Hepatocyte (in vitro differentiated cells): ENCODE measurements around the gene WDR1. TPM values are rescaled to one million over a fixed set of nuclear protein-coding genes. Genes with fewer than 3 reads are reported as not detected.

Experiments used
- DNase-seq: peaks from one replicate; pipeline ENCODE4 v3.0.0-alpha.2; 2016; ENCODE audit warnings: low spot score
- H2AFZ ChIP-seq: fragments of 200-600 bp; sonication (generic); 2 replicates; pipeline ENCODE4 v1.6.0; 2016; ENCODE audit warnings: antibody characterized with exemption, mild to moderate bottlenecking
- H3K27ac ChIP-seq: fragments of 200-600 bp; sonication (generic); 2 replicates; pipeline ENCODE4 v1.5.1; 2016; ENCODE audit warnings: mild to moderate bottlenecking
- H3K27me3 ChIP-seq: fragments of 200-600 bp; sonication (generic); 2 replicates; pipeline ENCODE4 v1.6.1; 2016
- H3K36me3 ChIP-seq: fragments of 200-600 bp; sonication (generic); replicated peaks from 2 replicates; pipeline ENCODE4 v1.5.1; 2016; ENCODE audit warnings: low read depth; ENCODE audit not compliant: insufficient read depth
- H3K4me1 ChIP-seq: fragments of 200-600 bp; sonication (generic); 2 replicates; pipeline ENCODE4 v1.5.1; 2016; ENCODE audit warnings: mild to moderate bottlenecking, moderate library complexity; ENCODE audit not compliant: insufficient read depth
- H3K4me2 ChIP-seq: fragments of 200-600 bp; sonication (generic); 2 replicates; pipeline ENCODE4 v1.6.0; 2016
- H3K4me3 ChIP-seq: fragments of 200-600 bp; sonication (generic); 2 replicates; pipeline ENCODE4 v1.5.1; 2016; ENCODE audit warnings: mild to moderate bottlenecking
- H3K79me2 ChIP-seq: fragments of 200-600 bp; sonication (generic); 2 replicates; pipeline ENCODE4 v1.6.0; 2017; ENCODE audit warnings: mild to moderate bottlenecking
- H3K9me2 ChIP-seq: fragments of 200-600 bp; sonication (generic); replicated peaks from 2 replicates; pipeline ENCODE4 v1.6.0; 2017; ENCODE audit warnings: mild to moderate bottlenecking; ENCODE audit not compliant: insufficient read depth
- H3K9me3 ChIP-seq: fragments of 200-600 bp; sonication (generic); 2 replicates; pipeline ENCODE4 v1.5.1; 2016; ENCODE audit warnings: low read depth, mild to moderate bottlenecking
- H4K20me1 ChIP-seq: fragments of 200-600 bp; sonication (generic); 2 replicates; pipeline ENCODE4 v1.6.0; 2016; ENCODE audit warnings: mild to moderate bottlenecking; ENCODE audit not compliant: insufficient read depth, poor library complexity, severe bottlenecking
- CTCF ChIP-seq: fragments of 200-600 bp; sonication (generic); IDR thresholded peaks from 2 replicates; pipeline ENCODE4 v1.5.1; 2016; ENCODE audit warnings: antibody characterized with exemption, mild to moderate bottlenecking; ENCODE audit not compliant: poor library complexity
- EZH2 ChIP-seq: fragments of 200-600 bp; sonication (generic); IDR thresholded peaks from 2 replicates; pipeline ENCODE4 v1.6.1; 2016; ENCODE audit warnings: antibody characterized with exemption, mild to moderate bottlenecking, borderline replicate concordance
- EZH2phosphoT487 ChIP-seq: fragments of 200-600 bp; sonication (generic); IDR thresholded peaks from one replicate; pipeline ENCODE4 v1.6.1; 2018; ENCODE audit warnings: antibody characterized with exemption, mild to moderate bottlenecking, low read depth, moderate library complexity; ENCODE audit not compliant: unreplicated experiment, severe bottlenecking
- WGBS: methylation state at CpG from one replicate; pipeline ENCODE4 v1.1.6; 2016; ENCODE audit warnings: low lambda C conversion rate; ENCODE audit errors: missing lambda C conversion rate; 5-methylcytosine and 5-hydroxymethylcytosine counted together
- polyA plus RNA-seq: library from polyadenylated mRNA; unstranded; fragments of >200 nt; fragmentation: Nextera tagmentation; extraction: Ambion mirVana; gene quantifications from 2 replicates; pipeline ENCODE4 v1.2.1, GENCODE V29; 2016
- total RNA-seq: library from RNA; depleted of rRNA; stranded (reverse); fragments of >200 nt; gene quantifications from 2 replicates; pipeline ENCODE4 v1.2.3, GENCODE V29; 2014

Gene WDR1
- total and polyA plus RNA-seq, 2 experiments from 2014 or later, result 176 to 179 TPM

GRCh38 chr4:10160281-10160856 lies 43.8 kb upstream of the WDR1 start:
- H3K4me1 ChIP-seq, result peaks cover 16% of the 10 kb centered on the region
- no peak overlapping the region for H3K27ac ChIP-seq
- TF ChIP-seq CTCF (peak; percentile 49), EZH2 (no peak), EZH2phosphoT487 (no peak)
- no peaks in the 10 kb centered on the region for H3K27me3 ChIP-seq
- H3K79me2 ChIP-seq, result no peaks in the 10 kb centered on the region
- 67% methylated on average over 7 of the region's 7 CpGs for whole genome bisulfite sequencing
- peak; percentile 42 for DNase-seq
- no peaks in the 10 kb centered on the region for H3K9me2 ChIP-seq
- H3K9me3 ChIP-seq, result no peaks in the 10 kb centered on the region
- no peak overlapping the region for H2AFZ ChIP-seq
- H4K20me1 ChIP-seq, result no peaks in the 10 kb centered on the region
- H3K4me3 ChIP-seq, result no peak overlapping the region
- no peaks in the 10 kb centered on the region for H3K36me3 ChIP-seq
- H3K4me2 ChIP-seq, result no peak overlapping the region

- Histone ChIP-seq H3K9me3 (no peaks in the 10 kb centered on the region), H3K4me1 (peaks cover 16% of the 10 kb centered on the region), H3K27me3 (no peaks in the 10 kb centered on the region), H3K9me2 (no peaks in the 10 kb centered on the region), H3K4me2 (no peak overlapping the region), H3K4me3 (no peak overlapping the region), H2AFZ (no peak overlapping the region), H3K27ac (no peak overlapping the region), H3K36me3 (no peaks in the 10 kb centered on the region), H4K20me1 (no peaks in the 10 kb centered on the region), H3K79me2 (no peaks in the 10 kb centered on the region)
- DNase-seq, result no peak
- TF ChIP-seq CTCF, result no peak
- TF ChIP-seq EZH2phosphoT487, result no peak
- no peak for TF ChIP-seq EZH2
Observed at GRCh38 chr4:10159671-10160070, 43.1 kb upstream of the WDR1 start.

GRCh38 chr4:10158333-10158942 lies 41.8 kb upstream of the WDR1 start:
- Histone ChIP-seq H3K79me2 (no peaks in the 10 kb centered on the region), H3K36me3 (no peaks in the 10 kb centered on the region), H3K9me2 (no peaks in the 10 kb centered on the region), H3K27me3 (no peaks in the 10 kb centered on the region), H2AFZ (no peak overlapping the region), H3K4me1 (peaks cover 16% of the 10 kb centered on the region), H3K4me2 (peak overlapping the region; percentile 33), H3K4me3 (no peak overlapping the region), H4K20me1 (no peaks in the 10 kb centered on the region), H3K9me3 (no peaks in the 10 kb centered on the region), H3K27ac (peak overlapping the region; percentile 90)
- TF ChIP-seq CTCF, result no peak
- TF ChIP-seq EZH2, result no peak
- TF ChIP-seq EZH2phosphoT487, result no peak
- 52% methylated on average over 9 of the region's 9 CpGs for WGBS
- peak; percentile 22 for DNase-seq
